TTC549 (cell line): ENCODE data around the gene LCN15.

Source experiments
- FAIRE-seq: peaks from 2 replicates; lab custom pipeline; 2012; peaks lifted over from hg19 to GRCh38; lab: Jason Lieb, UNC

Gene LCN15

GRCh38 chr9:136740971-136741882 lies 23.1 kb downstream of the LCN15 start:
- no peak for FAIRE-seq

- FAIRE-seq, result no peak
Measured at GRCh38 chr9:136740491-136740890, 23.8 kb downstream of the LCN15 start.

- no peak for FAIRE-seq
Measured at GRCh38 chr9:136740069-136740468, 24.2 kb downstream of the LCN15 start.

- FAIRE-seq, result no peak
Measured at GRCh38 chr9:136739509-136739908, 24.8 kb downstream of the LCN15 start.

GRCh38 chr9:136738960-136739359 lies 25.4 kb downstream of the LCN15 start:
- FAIRE-seq, result no peak

GRCh38 chr9:136735812-136736480 lies 28.4 kb downstream of the LCN15 start:
- FAIRE-seq, result no peak

GRCh38 chr9:136734837-136735496 lies 29.4 kb downstream of the LCN15 start:
- no peak for FAIRE-seq

GRCh38 chr9:136733611-136734010 lies 30.7 kb downstream of the LCN15 start:
- no peak for FAIRE-seq

GRCh38 chr9:136732444-136733178 lies 31.7 kb downstream of the LCN15 start:
- FAIRE-seq, result no peak

GRCh38 chr9:136729926-136730325 lies 34.4 kb downstream of the LCN15 start:
- no peak for FAIRE-seq

GRCh38 chr9:136729144-136729543 lies 35.2 kb downstream of the LCN15 start:
- FAIRE-seq, result no peak

GRCh38 chr9:136728548-136729123 lies 35.7 kb downstream of the LCN15 start:
- no peak for FAIRE-seq

- FAIRE-seq, result no peak
Measured at GRCh38 chr9:136728080-136728547, 36.2 kb downstream of the LCN15 start.

- no peak for FAIRE-seq
Measured at GRCh38 chr9:136726631-136727191, 37.6 kb downstream of the LCN15 start.

GRCh38 chr9:136726118-136726517 lies 38.2 kb downstream of the LCN15 start:
- FAIRE-seq, result no peak

- no peak for FAIRE-seq
Measured at GRCh38 chr9:136725612-136726011, 38.7 kb downstream of the LCN15 start.

GRCh38 chr9:136724772-136725171 lies 39.5 kb downstream of the LCN15 start:
- FAIRE-seq, result no peak

GRCh38 chr9:136723989-136724388 lies 40.3 kb downstream of the LCN15 start:
- no peak for FAIRE-seq

- FAIRE-seq, result no peak
Measured at GRCh38 chr9:136723362-136723976, 40.8 kb downstream of the LCN15 start.

- FAIRE-seq, result no peak
Measured at GRCh38 chr9:136722969-136723356, 41.4 kb downstream of the LCN15 start.
